Measurements from ENCODE around the gene TCN2. TPM values are rescaled to one million over a fixed set of nuclear protein-coding genes. Genes with fewer than 3 reads are reported as not detected.

TCN2 gene
- total RNA-seq, 1 experiment from 2014 or later = 2.4 TPM

- no peaks in the 10 kb centered on the region for H3K9me3 ChIP-seq (ENCODE audit: control insufficient read depth, insufficient read depth, low read depth, low read length)
- H3K36me3 ChIP-seq (ENCODE audit: control insufficient read depth, insufficient read depth, low read length) = no peaks in the 10 kb centered on the region; the same call in 1 of the 2 replicates
- DNase-seq (ENCODE audit: low read depth, low spot score) (peak; percentile 73), ATAC-seq (peak; percentile 74)
- peak overlapping the region; percentile 57 to 60 for H3K4me3 ChIP-seq (ENCODE audit: low read depth in 2 of 2, low read length in 2 of 2)
- no TSS peak for BruUV-seq (replicated peaks)
- TF ChIP-seq SIN3A (IDR thresholded peaks at IDR 0.05; ENCODE audit: borderline replicate concordance, insufficient read depth, low read depth, low read length) (no peak), CTCF (IDR thresholded peaks at IDR 0.05) (peak; percentile 91), REST (IDR thresholded peaks at IDR 0.05; ENCODE audit: insufficient read depth in 1 of 2, low read depth in 2 of 2, low read length in 1 of 2) (0 out of 4 replicates have a peak, but pooled peaks of 1 of the 2 experiments have one; percentile 33), TCF7L2 (IDR thresholded peaks at IDR 0.05; ENCODE audit: low read depth, low read length) (peak; percentile 80), POLR2AphosphoS5 (IDR thresholded peaks at IDR 0.05; ENCODE audit: low read depth, low read length) (no peak)
- intact Hi-C loops (cut with micrococcal nuclease; ENCODE audit: unreplicated experiment) (loop anchor here (1.0 kb wide), 1 partner anchor 121 kb away; no protein-coding TSS in a partner anchor), in situ Hi-C loops (cut with HindIII; ENCODE audit: low pct_unique_long_range_greater_than_20kb, low sequenced_read_pairs) (no loop called here)
- 0 out of 2 replicates have a peak overlapping the region, but pooled peaks have one; percentile 39 for H3K27ac ChIP-seq (ENCODE audit: low read length)
- ChIA-PET CTCF (interaction anchor here (0.5 to 3.7 kb wide), 9 partner anchors 8 to 287 kb away, joined by 3 to 25 read pairs (median 3); partner anchors contain the start of genes DUSP18 and TCN2), POLR2A (interaction anchor here (0.6 kb wide), 1 partner anchor 60 kb away, joined by 7 read pairs; the partner anchor contains the start of gene OSBP2)
- H3K27me3 ChIP-seq (ENCODE audit: control insufficient read depth, insufficient read depth, low read length) = no peaks in the 10 kb centered on the region
- H3K4me1 ChIP-seq (ENCODE audit: control insufficient read depth, insufficient read depth, low read length) = peaks cover 10% of the 10 kb centered on the region; the same call in 1 of the 2 replicates
These were observed 27.7 kb downstream of the TCN2 start for GRCh38 chr22:30634471-30635233.

GRCh38 chr22:30635273-30636225, 28.6 kb downstream of the TCN2 start, which contains the start of gene SLC35E4:
SLC35E4 (plus strand) TSS chr22:30635781; CDS start chr22:30636451, 670 bp downstream.
- no TSS peak for BruUV-seq (replicated peaks)
- CTCF ChIA-PET = interaction anchor here (0.5 to 3.7 kb wide), 6 partner anchors 30 to 286 kb away, joined by 3 to 25 read pairs (median 3); partner anchors contain the start of gene DUSP18
- no peak for DNase-seq (ENCODE audit: low read depth, low spot score)

More at GRCh38 chr22:30635273-30636225, 28.6 kb downstream of the TCN2 start, which contains the start of gene SLC35E4:
- in situ Hi-C loops (cut with HindIII; ENCODE audit: low pct_unique_long_range_greater_than_20kb, low sequenced_read_pairs) (no loop called here), intact Hi-C loops (cut with micrococcal nuclease; ENCODE audit: unreplicated experiment) (no loop called here)
- Histone ChIP-seq H3K27ac (ENCODE audit: low read length) (peak within 1 kb of the TSS; percentile 75), H3K9me3 (ENCODE audit: control insufficient read depth, insufficient read depth, low read depth, low read length) (no peaks in the 10 kb centered on the region), H3K36me3 (ENCODE audit: control insufficient read depth, insufficient read depth, low read length) (no peaks in the 10 kb centered on the region; the same call in 1 of the 2 replicates), H3K4me3 (ENCODE audit: low read depth in 2 of 2, low read length in 2 of 2) (peak within 1 kb of the TSS; percentile 60 to 73), H3K4me1 (ENCODE audit: control insufficient read depth, insufficient read depth, low read length) (peaks cover 10% of the 10 kb centered on the region; the same call in 1 of the 2 replicates), H3K27me3 (ENCODE audit: control insufficient read depth, insufficient read depth, low read length) (no peaks in the 10 kb centered on the region)
- POLR2A ChIA-PET = interaction anchor here (0.6 kb wide), 1 partner anchor 59 kb away, joined by 7 read pairs; the partner anchor contains the start of gene OSBP2
- ATAC-seq = peak; percentile 89
- TF ChIP-seq POLR2AphosphoS5 (IDR thresholded peaks at IDR 0.05; ENCODE audit: low read depth, low read length) (no peak), CTCF (IDR thresholded peaks at IDR 0.05) (no peak)
